HG03439 (cell line): Measurements from ENCODE around the gene STAC3.
"Not testable (repeated sequence)": the region's sequence is repeated elsewhere in the genome, so short reads cannot be mapped to it uniquely, and the experiment has no call there.

Experiments
- ATAC-seq: cut with Tn5 transposase; IDR thresholded peaks from one replicate; pipeline ENCODE4 v1.9.1; 2021; ENCODE audit warnings: mild to moderate bottlenecking, moderate library complexity; ENCODE audit not compliant: unreplicated experiment

STAC3 gene

GRCh38 chr12:57250956-57251355 is at the start of gene STAC3:
Gene STAC3, minus strand, starts transcription at chr12:57251187. Its CDS starts 1,551 bp downstream, at chr12:57249636.
- ATAC-seq = no peak

GRCh38 chr12:57299514-57300016 is 48.6 kb upstream of the STAC3 start:
- ATAC-seq = no peak

- ATAC-seq = no peak
These were observed 45.3 kb upstream of the STAC3 start for GRCh38 chr12:57296291-57296690.

- not testable (repeated sequence) for ATAC-seq
These were observed 31.1 kb upstream of the STAC3 start for GRCh38 chr12:57282073-57282472.

GRCh38 chr12:57280211-57281062 is 29.4 kb upstream of the STAC3 start:
- peak; percentile 87 for ATAC-seq

GRCh38 chr12:57278465-57279381 is 27.7 kb upstream of the STAC3 start:
- ATAC-seq = no peak

- ATAC-seq = no peak
These were observed 26.1 kb upstream of the STAC3 start for GRCh38 chr12:57276935-57277563.

GRCh38 chr12:57276233-57276632 is 25.2 kb upstream of the STAC3 start:
- ATAC-seq = not testable (repeated sequence)

GRCh38 chr12:57273516-57273915 is 22.5 kb upstream of the STAC3 start:
- ATAC-seq = no peak

- no peak for ATAC-seq
These were observed 21.6 kb upstream of the STAC3 start for GRCh38 chr12:57272337-57273151.

- no peak for ATAC-seq
These were observed 20.0 kb upstream of the STAC3 start for GRCh38 chr12:57270966-57271470.

GRCh38 chr12:57268264-57268663 is 17.3 kb upstream of the STAC3 start:
- ATAC-seq = no peak

GRCh38 chr12:57266681-57267080 is 15.7 kb upstream of the STAC3 start:
- no peak for ATAC-seq

- no peak for ATAC-seq
These were observed 12.1 kb upstream of the STAC3 start for GRCh38 chr12:57263096-57263495.

GRCh38 chr12:57262126-57262822 is 11.3 kb upstream of the STAC3 start:
- no peak for ATAC-seq

GRCh38 chr12:57261428-57261865 is 10.5 kb upstream of the STAC3 start:
- no peak for ATAC-seq

GRCh38 chr12:57260366-57260765 is 9.4 kb upstream of the STAC3 start:
- ATAC-seq = no peak

GRCh38 chr12:57258977-57259970 is 8.3 kb upstream of the STAC3 start:
- ATAC-seq = no peak
